Left lung (tissue), 10 donors: Measurements from ENCODE around the gene HS3ST3A1. TPM values are rescaled to one million over a fixed set of nuclear protein-coding genes. Genes with fewer than 3 reads are reported as not detected.

Experiments
- ATAC-seq: fragments of 200-7000 bp; cut with Tn5 transposase; one replicate; pipeline ENCODE4 v1.9.1; 2020; ENCODE audit warnings: moderate library complexity
- DNase-seq, 4 donors: peaks; one replicate each; pipeline ENCODE4 v3.0.0-alpha.2; 2013 to 2020
- H3K27ac ChIP-seq, 2 donors: fragments of 200-600 bp; sonication (generic) in 1 of 2; one replicate each; pipeline versions ENCODE4 v1.5.0 to v1.8.0; 2020 to 2021
- H3K27me3 ChIP-seq, 2 donors: fragments of 200-600 bp; sonication (generic) in 1 of 2; one replicate each; pipeline versions ENCODE4 v1.5.0 to v1.8.0; 2020 to 2021
- H3K36me3 ChIP-seq, 2 donors: fragments of 200-600 bp; sonication (generic) in 1 of 2; one replicate each; pipeline versions ENCODE4 v1.5.0 to v1.8.0; 2020 to 2021
- H3K4me1 ChIP-seq, 2 donors: fragments of 200-600 bp; one replicate each; pipeline ENCODE4 v1.8.0; 2021
- H3K4me3 ChIP-seq, 2 donors: fragments of 200-600 bp; sonication (generic) in 1 of 2; one replicate each; pipeline versions ENCODE4 v1.5.0 to v1.8.0; 2020 to 2021; ENCODE audit warnings: mild to moderate bottlenecking in 1 of 2
- H3K9me3 ChIP-seq, 2 donors: fragments of 200-600 bp; sonication (generic) in 1 of 2; one replicate each; pipeline versions ENCODE4 v1.5.0 to v1.8.0; 2020 to 2021
- CTCF ChIP-seq, 2 donors: fragments of 200-600 bp; sonication (generic) in 1 of 2; IDR thresholded peaks; one replicate each; pipeline versions ENCODE4 v1.5.0 to v1.8.0; 2021; ENCODE audit warnings: antibody characterized with exemption in 2 of 2
- intact Hi-C, 2 donors: fragments of 100-400 bp; cut with DNase I; formaldehyde crosslinking; loops; one replicate each; pipeline versions ENCODE4 v1.11.2 to v1.14.2; 2022
- polyA plus RNA-seq, 6 donors: library from polyadenylated mRNA; unstranded; fragments of 120-200 nt; gene quantifications; one replicate each; pipeline ENCODE4 v1.2.1, GENCODE V29; 2013; ENCODE audit not compliant: insufficient read length in 6 of 6
- total RNA-seq, 2 donors: library from RNA; stranded (reverse); fragmentation: NEBNext Ultra II Directional; extraction: Animal tissue kit (Norgen Biotek cat#: 25700); gene quantifications; one replicate each; pipeline ENCODE4 v1.2.1, GENCODE V29; 2021
- donor health status: DM: no; HTN: yes; CAD: no.
- donor health status: DM: no; HTN: no; CAD: no.

Gene HS3ST3A1
- total and polyA plus RNA-seq, 8 donors: 2.7 to 9.5 (median 4.5) TPM

GRCh38 chr17:13491916-13492736 is 109.6 kb downstream of the HS3ST3A1 start:
- no peak for ATAC-seq
- TF ChIP-seq CTCF (IDR thresholded peaks at IDR 0.05): no peak
- intact Hi-C loops: no loop called here

GRCh38 chr17:13491491-13491890 is 110.2 kb downstream of the HS3ST3A1 start:
- ATAC-seq (no peak), DNase-seq (no peak)
- Histone ChIP-seq H3K36me3 (no peaks in the 10 kb centered on the region), H3K27ac (no peak overlapping the region), H3K4me3 (no peak overlapping the region), H3K9me3 (no peaks in the 10 kb centered on the region), H3K27me3 (no peaks in the 10 kb centered on the region), H3K4me1 (no peaks in the 10 kb centered on the region)
- no peak for TF ChIP-seq CTCF (IDR thresholded peaks at IDR 0.05)
- intact Hi-C loops: no loop called here

More at GRCh38 chr17:13491916-13492736, 109.6 kb downstream of the HS3ST3A1 start:
- H3K27me3 ChIP-seq: no peaks in the 10 kb centered on the region
- H3K27ac ChIP-seq: no peak overlapping the region
- no peaks in the 10 kb centered on the region for H3K36me3 ChIP-seq
- H3K4me1 ChIP-seq: no peaks in the 10 kb centered on the region
- no peaks in the 10 kb centered on the region for H3K9me3 ChIP-seq
- DNase-seq: no peak
- H3K4me3 ChIP-seq: no peak overlapping the region

GRCh38 chr17:13490906-13491482 is 110.7 kb downstream of the HS3ST3A1 start:
- Histone ChIP-seq H3K27me3 (no peaks in the 10 kb centered on the region), H3K4me1 (no peaks in the 10 kb centered on the region), H3K27ac (no peak overlapping the region), H3K4me3 (no peak overlapping the region), H3K36me3 (no peaks in the 10 kb centered on the region), H3K9me3 (no peaks in the 10 kb centered on the region)
- no peak for TF ChIP-seq CTCF (IDR thresholded peaks at IDR 0.05)
- ATAC-seq (no peak), DNase-seq (no peak)
- intact Hi-C loops: no loop called here

GRCh38 chr17:13490427-13490826 is 111.3 kb downstream of the HS3ST3A1 start:
- no peak for DNase-seq
- no peak for TF ChIP-seq CTCF (IDR thresholded peaks at IDR 0.05)
- Histone ChIP-seq H3K4me1 (no peaks in the 10 kb centered on the region), H3K36me3 (no peaks in the 10 kb centered on the region), H3K27me3 (no peaks in the 10 kb centered on the region), H3K9me3 (no peaks in the 10 kb centered on the region), H3K27ac (no peak overlapping the region), H3K4me3 (no peak overlapping the region)
- intact Hi-C loops: no loop called here
- ATAC-seq: no peak

- Histone ChIP-seq H3K27me3 (no peaks in the 10 kb centered on the region), H3K9me3 (peaks cover 0 to 19% of the 10 kb centered on the region in 2 donors), H3K4me1 (no peaks in the 10 kb centered on the region), H3K36me3 (no peaks in the 10 kb centered on the region), H3K27ac (no peak overlapping the region), H3K4me3 (no peak overlapping the region)
- TF ChIP-seq CTCF (IDR thresholded peaks at IDR 0.05): no peak
- DNase-seq (no peak), ATAC-seq (no peak)
- intact Hi-C loops: no loop called here
Observed at GRCh38 chr17:13485327-13485726, 116.4 kb downstream of the HS3ST3A1 start.
